Lower leg skin (tissue), 4 donors: ENCODE data around the gene CACNA1B. TPM values are rescaled to one million over a fixed set of nuclear protein-coding genes. Genes with fewer than 3 reads are reported as not detected.

Experiments used
- DNase-seq, 2 donors: peaks; one replicate each; pipeline ENCODE4 v3.0.0-alpha.2; 2019; ENCODE audit warnings: low spot score in 2 of 2
- H3K4me3 ChIP-seq: fragments of 200-600 bp; sonication (generic); 2 replicates; pipeline ENCODE4 v1.5.1; 2017; ENCODE audit warnings: mild to moderate bottlenecking, low read depth; ENCODE audit not compliant: poor library complexity, severe bottlenecking
- POLR2A ChIP-seq, 2 donors: fragments of 450-650 bp; IDR thresholded peaks; one replicate each; pipeline ENCODE4 v1.6.1; 2016 to 2017; ENCODE audit warnings: antibody characterized with exemption in 2 of 2, mild to moderate bottlenecking in 1 of 2, moderate library complexity in 1 of 2
- WGBS, 2 donors: methylation state at CpG; one replicate each; pipeline ENCODE4 v1.1.5; 2018; 5-methylcytosine and 5-hydroxymethylcytosine counted together
- intact Hi-C: fragments of 100-400 bp; cut with DNase I; formaldehyde crosslinking; loops from one replicate; pipeline ENCODE4 v1.15.0; 2023; ENCODE audit warnings: low total_unique reads
- total RNA-seq, 4 donors: library from RNA; depleted of rRNA; stranded (reverse); fragments of >200 nt; gene quantifications; one replicate each; pipeline ENCODE4 v1.1.0, GENCODE V29; 2016
- TF ChIP-seq, protein P1 (sequence below), 3 donors: fragments of 450-650 bp; IDR thresholded peaks; one replicate each; pipeline ENCODE4 v1.5.1; 2016; ENCODE audit warnings: antibody characterized with exemption in 3 of 3, mild to moderate bottlenecking in 3 of 3, moderate library complexity in 2 of 3

Gene CACNA1B
- total RNA-seq, 4 donors from 2014 or later: not detected

- no peak overlapping the region for H3K4me3 ChIP-seq
- peak in 1 of 2 donors; percentile 70 for DNase-seq
- intact Hi-C loops: no loop called here
- no peak for TF ChIP-seq POLR2A (IDR thresholded peaks at IDR 0.05)
- TF ChIP-seq, protein P1, sequence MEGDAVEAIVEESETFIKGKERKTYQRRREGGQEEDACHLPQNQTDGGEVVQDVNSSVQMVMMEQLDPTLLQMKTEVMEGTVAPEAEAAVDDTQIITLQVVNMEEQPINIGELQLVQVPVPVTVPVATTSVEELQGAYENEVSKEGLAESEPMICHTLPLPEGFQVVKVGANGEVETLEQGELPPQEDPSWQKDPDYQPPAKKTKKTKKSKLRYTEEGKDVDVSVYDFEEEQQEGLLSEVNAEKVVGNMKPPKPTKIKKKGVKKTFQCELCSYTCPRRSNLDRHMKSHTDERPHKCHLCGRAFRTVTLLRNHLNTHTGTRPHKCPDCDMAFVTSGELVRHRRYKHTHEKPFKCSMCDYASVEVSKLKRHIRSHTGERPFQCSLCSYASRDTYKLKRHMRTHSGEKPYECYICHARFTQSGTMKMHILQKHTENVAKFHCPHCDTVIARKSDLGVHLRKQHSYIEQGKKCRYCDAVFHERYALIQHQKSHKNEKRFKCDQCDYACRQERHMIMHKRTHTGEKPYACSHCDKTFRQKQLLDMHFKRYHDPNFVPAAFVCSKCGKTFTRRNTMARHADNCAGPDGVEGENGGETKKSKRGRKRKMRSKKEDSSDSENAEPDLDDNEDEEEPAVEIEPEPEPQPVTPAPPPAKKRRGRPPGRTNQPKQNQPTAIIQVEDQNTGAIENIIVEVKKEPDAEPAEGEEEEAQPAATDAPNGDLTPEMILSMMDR (IDR thresholded peaks at IDR 0.05): no peak
- 54 to 62% methylated on average over 6 of the region's 6 CpGs for WGBS, 2 donors
Measured at GRCh38 chr9:138066049-138066448, 188.5 kb downstream of the CACNA1B start.

- intact Hi-C loops: no loop called here
- WGBS, 2 donors: 80 to 87% methylated on average over 17 of the region's 17 CpGs
- DNase-seq: peak in 1 of 2 donors; percentile 67
- H3K4me3 ChIP-seq: no peak overlapping the region
- TF ChIP-seq, protein P1 (IDR thresholded peaks at IDR 0.05): no peak
- no peak for TF ChIP-seq POLR2A (IDR thresholded peaks at IDR 0.05)
Measured at GRCh38 chr9:138067613-138068367, 190.2 kb downstream of the CACNA1B start.

GRCh38 chr9:138068601-138069035 lies 191.0 kb downstream of the CACNA1B start:
- TF ChIP-seq, protein P1 (IDR thresholded peaks at IDR 0.05): no peak
- TF ChIP-seq POLR2A (IDR thresholded peaks at IDR 0.05): no peak
- intact Hi-C loops: no loop called here
- peak in 1 of 2 donors; percentile 59 for DNase-seq
- 45 to 55% methylated on average over 9 of the region's 9 CpGs for WGBS, 2 donors
- H3K4me3 ChIP-seq: no peak overlapping the region

DNA sequence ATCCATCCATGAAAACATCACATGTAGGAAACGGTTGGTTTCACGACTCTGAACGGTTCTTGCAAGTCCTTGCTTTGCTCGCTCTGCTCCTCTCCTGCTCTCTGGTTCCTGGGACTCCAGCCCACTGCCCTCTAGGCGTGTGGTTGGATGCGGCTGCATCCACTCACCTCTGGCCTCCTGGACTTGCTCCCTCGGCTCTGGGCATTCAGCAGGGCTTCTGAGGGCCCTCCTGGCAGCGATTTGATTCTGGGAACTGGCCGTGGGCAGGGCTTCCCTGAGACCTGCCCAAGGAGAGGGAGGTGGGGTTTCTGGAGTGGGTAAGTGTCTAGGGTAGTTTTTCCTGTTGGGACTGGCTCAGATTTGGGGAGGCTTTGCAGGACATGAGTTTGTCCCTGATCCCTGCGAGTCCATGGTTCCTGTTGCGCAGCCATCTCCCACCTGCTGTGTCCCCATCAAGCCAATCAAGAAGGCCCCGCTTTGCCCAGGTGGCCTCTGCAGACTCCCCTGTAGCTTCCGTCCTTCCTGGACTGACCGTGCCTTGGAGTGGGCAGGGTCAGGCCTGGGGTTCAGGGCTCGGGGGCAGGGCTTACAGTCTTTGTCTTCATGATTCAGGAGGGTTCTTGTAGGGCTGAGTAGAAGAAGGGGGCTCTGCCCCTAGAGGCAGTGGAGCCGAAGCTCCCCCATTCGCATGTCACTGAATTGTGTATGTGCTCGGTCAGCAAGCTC lies 192.3 kb downstream of the CACNA1B start:
- intact Hi-C loops: no loop called here

GRCh38 chr9:138070815-138071214 lies 193.2 kb downstream of the CACNA1B start:
- peak in 1 of 2 donors; percentile 81 for DNase-seq
- intact Hi-C loops: no loop called here

More for the DNA sequence above, 192.3 kb downstream of the CACNA1B start:
- no peak overlapping the region for H3K4me3 ChIP-seq
- DNase-seq: peak in 1 of 2 donors; percentile 61
- 74 to 75% methylated on average over 18 of the region's 18 CpGs for WGBS, 2 donors
- TF ChIP-seq, protein P1 (IDR thresholded peaks at IDR 0.05): no peak
- TF ChIP-seq POLR2A (IDR thresholded peaks at IDR 0.05): no peak

More at GRCh38 chr9:138070815-138071214, 193.2 kb downstream of the CACNA1B start:
- no peak overlapping the region for H3K4me3 ChIP-seq
- TF ChIP-seq POLR2A (IDR thresholded peaks at IDR 0.05): no peak
- TF ChIP-seq, protein P1 (IDR thresholded peaks at IDR 0.05): no peak
- WGBS, 2 donors: 70 to 79% methylated on average over 8 of the region's 8 CpGs
